ENCODE measurements around the gene AEBP2. TPM values are rescaled to one million over a fixed set of nuclear protein-coding genes. Genes with fewer than 3 reads are reported as not detected.

The AEBP2 gene
- total RNA-seq, 2 experiments from 2014 or later: 48.8 to 50.6 TPM

DNA sequence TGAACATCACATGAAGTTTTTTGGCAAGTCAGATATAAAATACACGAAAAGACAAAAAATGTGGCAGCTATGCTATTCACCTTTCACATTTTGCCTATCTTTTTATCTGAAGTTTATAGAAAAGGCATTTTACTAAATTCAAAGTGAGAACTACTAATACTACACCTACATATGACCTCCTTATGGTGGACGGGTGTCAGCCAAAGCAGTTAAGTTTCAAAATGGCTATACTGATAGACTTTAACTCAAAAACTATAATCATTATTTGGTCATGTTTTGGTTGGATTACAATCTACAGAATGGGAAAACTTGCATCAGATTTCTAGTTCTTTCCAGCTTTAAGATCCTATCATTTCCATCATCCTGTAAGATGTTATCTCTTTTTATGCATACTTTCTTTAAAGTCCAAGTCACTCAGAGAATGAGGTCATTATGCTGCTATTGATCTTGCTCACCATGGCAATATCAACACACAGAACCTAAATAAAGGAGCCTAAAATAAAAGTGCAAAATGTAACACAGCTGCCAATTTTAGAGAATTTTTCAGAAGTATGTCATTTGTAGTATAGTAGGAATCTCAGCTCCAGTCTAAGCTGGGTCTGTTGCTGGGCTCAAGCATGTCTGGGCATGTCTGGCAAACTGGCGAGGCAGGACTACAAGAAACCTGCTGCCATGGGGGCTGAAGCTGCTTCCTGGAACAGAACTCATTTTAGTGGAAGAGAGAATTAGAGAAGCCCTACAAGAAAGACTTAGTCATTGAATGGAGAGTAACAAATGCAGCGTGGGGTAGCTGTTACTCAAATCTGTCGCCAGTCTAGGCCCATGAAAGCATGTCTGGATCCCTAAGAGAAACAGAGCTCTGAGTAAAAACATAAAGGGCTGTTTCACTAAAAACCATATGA lies 7.6 kb upstream of the AEBP2 start:
- Mint-ChIP-seq H3K9me3 (peaks cover 10% of the 10 kb centered on the region), H3K4me3 (peak overlapping the region; percentile 35), H3K27ac (peak overlapping the region; percentile 97), H3K27me3 (no peaks in the 10 kb centered on the region), H3K4me1 (peaks cover 64% of the 10 kb centered on the region), H3K36me3 (ENCODE audit: low read depth) (peaks cover 18% of the 10 kb centered on the region)
- ChIA-PET POLR2A (interaction anchor here (0.8 to 2.8 kb wide), 5 partner anchors 8 to 55 kb away, joined by 3 to 17 read pairs (median 3); partner anchors contain the start of gene AEBP2), CTCF (interaction anchor here (0.9 kb wide), 1 partner anchor 8 kb away, joined by 3 read pairs; the partner anchor contains the start of gene AEBP2)
- peak; percentile 53 for DNase-seq

DNA sequence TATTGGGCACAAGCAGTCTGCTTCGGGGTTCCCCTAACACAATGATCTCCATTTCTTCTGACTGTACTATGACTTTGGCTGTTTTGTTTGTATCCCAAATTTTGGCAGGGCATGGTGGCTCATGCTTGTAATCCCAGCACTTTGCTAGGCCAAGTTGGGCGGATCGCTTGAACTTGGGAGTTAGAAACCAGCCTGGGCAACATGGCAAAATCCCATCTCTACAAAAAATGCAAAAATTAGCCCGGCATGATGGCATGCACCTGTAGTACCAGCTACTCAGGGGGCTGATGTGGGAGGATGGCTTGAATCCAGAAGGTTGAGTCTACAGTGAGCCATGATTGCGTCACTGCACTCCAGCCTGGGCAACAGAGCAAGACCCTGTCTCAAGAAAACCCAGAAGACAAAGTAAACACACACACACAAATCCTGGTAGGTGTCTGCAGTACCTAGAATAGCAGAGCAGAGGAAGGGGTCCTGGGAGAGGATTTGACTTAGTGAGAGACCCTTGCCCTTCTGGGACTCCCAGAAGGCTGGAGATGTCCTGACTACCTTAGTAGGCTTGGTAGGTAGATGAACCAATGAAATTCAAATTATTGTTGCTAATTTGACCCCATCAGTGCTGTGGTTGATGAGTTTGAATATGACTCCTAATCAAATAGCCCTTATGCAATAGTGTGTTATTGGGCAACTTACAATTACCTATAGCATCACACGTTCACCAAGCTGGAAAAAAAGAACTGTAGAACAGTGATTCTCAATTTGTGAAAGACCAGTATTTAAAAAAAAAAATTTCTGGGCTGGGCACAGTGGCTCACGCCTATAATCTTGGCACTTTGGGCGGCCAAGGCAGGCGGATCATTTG lies 6.8 kb upstream of the AEBP2 start:
- DNase-seq: no peak
- H3K4me3 Mint-ChIP-seq: no peak overlapping the region
- peaks cover 10% of the 10 kb centered on the region for H3K9me3 Mint-ChIP-seq
- CTCF ChIA-PET: no interaction called here
- H3K36me3 Mint-ChIP-seq (ENCODE audit: low read depth): peaks cover 15% of the 10 kb centered on the region
- peaks cover 64% of the 10 kb centered on the region for H3K4me1 Mint-ChIP-seq
- peak overlapping the region; percentile 97 for H3K27ac Mint-ChIP-seq
- H3K27me3 Mint-ChIP-seq: no peaks in the 10 kb centered on the region
- POLR2A ChIA-PET: interaction anchor here (0.8 to 2.8 kb wide), 4 partner anchors 8 to 56 kb away, joined by 3 to 17 read pairs (median 3); partner anchors contain the start of gene AEBP2

DNA sequence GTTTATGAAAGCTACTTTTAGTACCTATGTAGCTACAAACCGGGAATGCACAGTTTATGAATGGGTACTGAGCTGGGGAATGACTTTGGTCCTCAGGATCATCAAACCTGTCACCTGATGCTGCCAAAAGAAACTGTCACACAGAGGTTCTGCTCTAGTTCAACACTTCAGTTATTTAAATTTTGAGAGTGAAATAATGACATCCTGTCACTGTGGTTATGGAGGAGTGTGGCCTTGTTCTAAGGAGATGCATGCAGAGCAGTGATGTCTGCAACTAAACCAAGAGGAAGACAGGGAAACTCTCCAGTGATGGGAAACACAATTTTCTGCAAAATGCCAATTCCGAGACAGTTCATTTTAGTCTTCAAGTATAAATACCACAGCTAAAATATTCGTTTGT lies 4.8 kb upstream of the AEBP2 start:
- POLR2A ChIA-PET: interaction anchor here (1.1 to 1.2 kb wide), 2 partner anchors 9 to 119 kb away, joined by 3 to 5 read pairs; no protein-coding TSS in a partner anchor
- Mint-ChIP-seq H3K36me3 (ENCODE audit: low read depth) (peaks cover 8% of the 10 kb centered on the region), H3K4me1 (peaks cover 57% of the 10 kb centered on the region), H3K4me3 (no peak overlapping the region), H3K27me3 (no peaks in the 10 kb centered on the region), H3K9me3 (peaks cover 7% of the 10 kb centered on the region), H3K27ac (peak overlapping the region; percentile 76)
- no peak for DNase-seq
- CTCF ChIA-PET: no interaction called here

- ChIA-PET POLR2A (no interaction called here), CTCF (no interaction called here)
- no peak for DNase-seq
- H3K36me3 Mint-ChIP-seq (ENCODE audit: low read depth): peaks cover 8% of the 10 kb centered on the region
- peaks cover 3% of the 10 kb centered on the region for H3K9me3 Mint-ChIP-seq
- no peak overlapping the region for H3K27ac Mint-ChIP-seq
- H3K4me3 Mint-ChIP-seq: no peak overlapping the region
- no peaks in the 10 kb centered on the region for H3K27me3 Mint-ChIP-seq
- peaks cover 51% of the 10 kb centered on the region for H3K4me1 Mint-ChIP-seq
These were observed 3.3 kb upstream of the AEBP2 start for GRCh38 chr12:19435831-19436497.

GRCh38 chr12:19436931-19437330 lies 2.4 kb upstream of the AEBP2 start:
- ChIA-PET CTCF (no interaction called here), POLR2A (no interaction called here)
- H3K9me3 Mint-ChIP-seq: peaks cover 3% of the 10 kb centered on the region
- DNase-seq: no peak
- no peaks in the 10 kb centered on the region for H3K27me3 Mint-ChIP-seq
- peaks cover 49% of the 10 kb centered on the region for H3K4me1 Mint-ChIP-seq
- H3K4me3 Mint-ChIP-seq: no peak overlapping the region
- H3K36me3 Mint-ChIP-seq (ENCODE audit: low read depth): peaks cover 15% of the 10 kb centered on the region
- no peak overlapping the region for H3K27ac Mint-ChIP-seq

- DNase-seq: no peak
- no peaks in the 10 kb centered on the region for H3K27me3 Mint-ChIP-seq
- peaks cover 47% of the 10 kb centered on the region for H3K4me1 Mint-ChIP-seq
These were observed 1.3 kb upstream of the AEBP2 start for GRCh38 chr12:19437996-19438395.

DNA sequence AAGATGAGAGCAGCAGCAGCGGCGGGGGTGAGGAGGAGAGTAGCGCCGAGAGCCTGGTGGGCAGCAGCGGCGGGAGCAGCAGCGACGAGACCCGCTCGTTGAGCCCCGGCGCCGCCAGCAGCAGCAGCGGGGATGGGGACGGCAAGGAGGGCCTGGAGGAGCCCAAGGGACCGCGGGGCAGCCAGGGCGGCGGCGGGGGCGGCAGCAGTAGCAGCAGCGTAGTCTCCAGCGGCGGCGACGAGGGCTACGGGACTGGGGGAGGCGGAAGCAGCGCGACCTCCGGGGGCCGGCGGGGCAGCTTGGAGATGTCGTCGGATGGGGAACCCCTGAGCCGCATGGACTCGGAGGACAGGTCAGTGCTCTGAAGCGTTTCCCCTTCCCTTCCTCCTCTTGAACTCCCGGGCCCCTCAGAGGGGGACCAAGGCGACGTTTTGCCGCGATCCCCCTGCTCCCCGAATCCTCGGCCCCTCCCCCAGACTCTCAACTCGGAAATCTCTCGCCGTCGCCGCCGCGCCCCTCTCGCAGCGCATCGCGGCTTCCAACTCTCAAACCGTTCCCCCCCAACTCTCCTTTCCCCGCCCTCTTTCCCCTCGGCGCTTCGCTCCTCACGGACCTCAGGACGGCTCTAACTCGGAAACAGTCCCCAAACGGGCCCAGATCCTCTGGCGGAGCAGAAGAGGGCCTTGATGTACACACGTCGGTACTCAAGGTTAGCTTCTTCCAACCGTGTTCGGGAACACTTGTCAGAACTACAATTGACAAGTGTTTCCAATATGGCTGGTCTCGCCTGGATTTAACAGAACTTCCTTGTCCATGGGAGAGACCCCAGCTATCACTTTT lies 947 bp downstream of the AEBP2 start:
- ChIA-PET CTCF (interaction anchor here (1.0 kb wide), 1 partner anchor 9 kb away, joined by 3 read pairs; no protein-coding TSS in a partner anchor), POLR2A (interaction anchor here (0.7 to 2.8 kb wide), 12 partner anchors 8 to 309 kb away, joined by 3 to 17 read pairs (median 3); no protein-coding TSS in a partner anchor)
- no peaks in the 10 kb centered on the region for H3K27me3 Mint-ChIP-seq
- H3K36me3 Mint-ChIP-seq (ENCODE audit: low read depth): peaks cover 28% of the 10 kb centered on the region
- H3K27ac Mint-ChIP-seq: peak overlapping the region; percentile 94
- H3K4me1 Mint-ChIP-seq: peaks cover 47% of the 10 kb centered on the region
- H3K4me3 Mint-ChIP-seq: peak overlapping the region; percentile 99
- H3K9me3 Mint-ChIP-seq: peaks cover 3% of the 10 kb centered on the region
- DNase-seq: peak; percentile 54

More at GRCh38 chr12:19437996-19438395, 1.3 kb upstream of the AEBP2 start:
- H3K4me3 Mint-ChIP-seq: no peak overlapping the region
- peaks cover 18% of the 10 kb centered on the region for H3K36me3 Mint-ChIP-seq (ENCODE audit: low read depth)
- POLR2A ChIA-PET: interaction anchor here (0.6 kb wide), 1 partner anchor 220 kb away, joined by 3 read pairs; no protein-coding TSS in a partner anchor
- CTCF ChIA-PET: no interaction called here
- H3K27ac Mint-ChIP-seq: no peak overlapping the region
- H3K9me3 Mint-ChIP-seq: peaks cover 3% of the 10 kb centered on the region

- H3K27me3 Mint-ChIP-seq: no peaks in the 10 kb centered on the region
These were observed 1.6 kb downstream of the AEBP2 start for GRCh38 chr12:19440916-19441315.

DNA sequence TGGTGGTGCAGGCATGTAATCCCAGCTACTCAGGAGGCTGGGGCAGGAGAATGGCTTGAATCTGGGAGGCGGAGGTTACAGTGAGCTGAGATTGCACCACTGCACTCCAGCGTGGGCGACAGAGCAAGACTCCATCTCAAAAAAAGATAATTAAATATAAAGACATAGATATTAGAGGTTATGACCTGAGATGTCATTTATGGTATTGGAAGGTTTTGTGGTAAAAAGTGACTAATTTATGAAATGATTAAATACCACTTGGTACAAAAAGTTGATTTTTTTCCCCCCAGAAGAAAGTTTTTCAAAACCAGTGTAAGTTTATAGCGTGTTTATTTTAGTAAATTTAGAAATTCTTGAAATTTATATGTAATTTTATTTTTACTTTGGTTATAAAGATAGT lies 4.3 kb downstream of the AEBP2 start:
- Mint-ChIP-seq H3K4me1 (peaks cover 50% of the 10 kb centered on the region), H3K4me3 (no peak overlapping the region), H3K27ac (no peak overlapping the region), H3K36me3 (ENCODE audit: low read depth) (peaks cover 44% of the 10 kb centered on the region), H3K27me3 (no peaks in the 10 kb centered on the region), H3K9me3 (peaks cover 3% of the 10 kb centered on the region)
- ChIA-PET CTCF (no interaction called here), POLR2A (no interaction called here)
- DNase-seq: no peak

More at GRCh38 chr12:19440916-19441315, 1.6 kb downstream of the AEBP2 start:
- Mint-ChIP-seq H3K4me1 (peaks cover 45% of the 10 kb centered on the region), H3K9me3 (peaks cover 3% of the 10 kb centered on the region), H3K4me3 (peak overlapping the region; percentile 99), H3K27ac (peak overlapping the region; percentile 94), H3K36me3 (ENCODE audit: low read depth) (peaks cover 32% of the 10 kb centered on the region)
- ChIA-PET CTCF (no interaction called here), POLR2A (interaction anchor here (1.1 to 2.8 kb wide), 6 partner anchors 10 to 121 kb away, joined by 3 to 17 read pairs (median 8); no protein-coding TSS in a partner anchor)
- DNase-seq: no peak

DNA sequence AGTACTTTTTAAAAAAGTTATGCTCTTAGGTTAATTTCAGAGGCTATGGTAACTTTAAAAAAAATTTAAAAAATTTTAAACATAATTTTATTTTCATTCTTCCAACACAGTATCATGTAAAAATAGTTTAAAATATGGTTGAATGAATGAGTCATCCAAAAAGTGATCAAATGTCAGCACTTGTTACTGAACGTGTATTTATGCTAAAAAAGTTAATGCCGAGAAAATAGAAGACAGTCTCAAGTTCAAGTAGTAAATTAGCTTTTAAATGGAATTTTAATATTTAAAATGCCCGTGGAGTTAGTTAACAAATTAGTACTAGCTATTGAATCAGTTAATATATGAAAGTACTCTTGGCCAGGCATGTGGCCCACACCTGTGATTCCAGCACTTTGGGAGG lies 4.8 kb downstream of the AEBP2 start:
- Mint-ChIP-seq H3K4me1 (peaks cover 48% of the 10 kb centered on the region), H3K36me3 (ENCODE audit: low read depth) (peaks cover 44% of the 10 kb centered on the region), H3K9me3 (peaks cover under 1% of the 10 kb centered on the region), H3K27ac (no peak overlapping the region), H3K27me3 (no peaks in the 10 kb centered on the region), H3K4me3 (no peak overlapping the region)
- ChIA-PET POLR2A (no interaction called here), CTCF (no interaction called here)
- DNase-seq: no peak

DNA sequence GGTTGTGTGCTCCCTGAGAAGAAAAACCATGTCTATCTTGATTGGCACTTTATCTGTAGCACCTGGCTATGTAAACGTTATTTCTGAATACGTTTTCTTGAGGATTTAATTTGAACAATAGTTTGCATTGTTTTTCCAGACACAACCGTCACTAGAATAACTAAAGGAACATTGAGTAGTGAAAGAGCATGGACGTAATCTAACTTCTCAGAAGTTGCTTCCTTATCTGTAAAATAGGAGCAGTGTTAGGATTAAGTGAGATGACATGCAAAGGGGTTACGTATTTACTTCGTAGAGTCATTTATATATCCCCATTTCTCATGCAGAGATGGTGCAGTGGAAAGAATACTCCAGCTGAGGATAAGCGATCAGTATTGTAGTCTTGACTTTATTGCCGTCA lies 8.1 kb downstream of the AEBP2 start:
- ChIA-PET POLR2A (interaction anchor here (1.2 kb wide), 1 partner anchor 8 kb away, joined by 3 read pairs; no protein-coding TSS in a partner anchor), CTCF (no interaction called here)
- Mint-ChIP-seq H3K36me3 (ENCODE audit: low read depth) (peaks cover 31% of the 10 kb centered on the region), H3K27ac (no peak overlapping the region), H3K4me1 (peaks cover 48% of the 10 kb centered on the region), H3K9me3 (no peaks in the 10 kb centered on the region), H3K27me3 (no peaks in the 10 kb centered on the region), H3K4me3 (no peak overlapping the region)
- DNase-seq: no peak

DNA sequence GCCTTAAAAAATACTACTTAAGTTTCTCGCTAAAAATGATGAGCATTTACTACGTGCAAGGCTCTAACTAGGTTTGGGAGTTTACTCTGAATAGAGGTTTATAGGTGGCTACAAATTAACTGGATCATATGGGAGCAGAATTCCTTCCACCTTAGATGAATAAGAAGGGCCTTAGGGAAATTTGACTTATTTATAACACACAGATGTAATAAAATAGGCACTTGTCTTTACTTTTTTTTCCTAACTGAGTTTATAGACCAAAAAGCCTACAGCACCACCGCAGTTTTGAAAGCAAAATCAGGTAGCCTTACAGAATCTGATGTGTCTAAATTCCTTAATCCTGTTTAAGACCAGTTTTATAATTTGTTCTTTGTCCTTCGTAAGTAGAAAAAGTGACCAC lies 10.5 kb downstream of the AEBP2 start:
- CTCF ChIA-PET: no interaction called here
- Mint-ChIP-seq H3K27ac (no peak overlapping the region), H3K4me3 (no peak overlapping the region)

More for the DNA sequence above, 10.5 kb downstream of the AEBP2 start:
- no peaks in the 10 kb centered on the region for H3K27me3 Mint-ChIP-seq
- POLR2A ChIA-PET: no interaction called here
- H3K36me3 Mint-ChIP-seq (ENCODE audit: low read depth): peaks cover 33% of the 10 kb centered on the region
- DNase-seq: no peak
- H3K9me3 Mint-ChIP-seq: no peaks in the 10 kb centered on the region
- peaks cover 40% of the 10 kb centered on the region for H3K4me1 Mint-ChIP-seq

Data from activated CD4-positive, alpha-beta memory T cell treated with anti-CD3 and anti-CD28 coated beads, Interleukin-2, amount 10 ng/mL, durations not matched to agents 7 days and 5 days (primary cell).